ENCODE results near the gene GALNTL6. TPM values are rescaled to one million over a fixed set of nuclear protein-coding genes. Genes with fewer than 3 reads are reported as not detected.

The GALNTL6 gene
- total and polyA plus RNA-seq, 9 of the 15 experiments (the other 6 are each of a cell fraction or from before 2014, with no cell fraction given) = 0.18 to 0.50 (median 0.29) TPM

- TF ChIP-seq RERE (CRISPR knock-in tag; IDR thresholded peaks at IDR 0.05; ENCODE audit: borderline replicate concordance) (no peak), PTBP1 (IDR thresholded peaks at IDR 0.05; ENCODE audit: low read depth, low read length) (no peak), EHMT2 (IDR thresholded peaks at IDR 0.05) (no peak), MCM5 (IDR thresholded peaks at IDR 0.05; ENCODE audit: low read depth) (no peak), POLR3G (IDR thresholded peaks at IDR 0.05; ENCODE audit: extremely low read depth, insufficient read length, insufficient replicate concordance) (no peak), MED1 (CRISPR knock-in tag; IDR thresholded peaks at IDR 0.05; ENCODE audit: borderline replicate concordance) (no peak), HLTF (IDR thresholded peaks at IDR 0.05) (no peak), DPF2 (IDR thresholded peaks at IDR 0.05) (no peak), ARID4B (CRISPR knock-in tag; IDR thresholded peaks at IDR 0.05) (no peak), ZFX (CRISPR knock-in tag; IDR thresholded peaks at IDR 0.05) (no peak), NR3C1 (CRISPR knock-in tag; IDR thresholded peaks at IDR 0.05) (no peak), KLF10 (CRISPR knock-in tag; IDR thresholded peaks at IDR 0.05) (no peak)
These were observed 291.3 kb downstream of the GALNTL6 start (continued) for GRCh38 chr4:172104539-172104938.

Measured in K562 (cell line).